Neural crest cell (in vitro differentiated cells): Measurements from ENCODE around the gene API5. TPM values are rescaled to one million over a fixed set of nuclear protein-coding genes. Genes with fewer than 3 reads are reported as not detected.

Source experiments
- DNase-seq: peaks from one replicate; pipeline ENCODE4 v3.0.0; 2021; ENCODE audit warnings: low read depth, mixed read lengths, low spot score
- H3K27ac Mint-ChIP-seq: one replicate; pipeline ENCODE4 v1.8.0; 2021; ENCODE audit warnings: mild to moderate bottlenecking, mixed read lengths; ENCODE audit not compliant: unreplicated experiment
- H3K27me3 Mint-ChIP-seq: 2 replicates; pipeline ENCODE4 v1.8.0; 2021; ENCODE audit warnings: low read depth, mild to moderate bottlenecking, mixed read lengths
- H3K36me3 Mint-ChIP-seq: 2 replicates; pipeline ENCODE4 v1.8.0; 2021; ENCODE audit warnings: low read depth, mild to moderate bottlenecking, mixed read lengths
- H3K4me1 Mint-ChIP-seq: 2 replicates; pipeline ENCODE4 v1.8.0; 2021; ENCODE audit warnings: mixed read lengths
- H3K4me3 Mint-ChIP-seq: one replicate; pipeline ENCODE4 v1.8.0; 2021; ENCODE audit warnings: mild to moderate bottlenecking, mixed read lengths
- H3K9me3 Mint-ChIP-seq: 2 replicates; pipeline ENCODE4 v1.8.0; 2021; ENCODE audit warnings: mixed read lengths
- total RNA-seq: library from RNA; stranded (reverse); gene quantifications from 2 replicates; pipeline ENCODE4 v1.2.1, GENCODE V29; 2021
- TF ChIP-seq, protein P1 (sequence below): fragments of 200-600 bp; sonication (generic); conservative IDR thresholded peaks from 2 replicates; pipeline ENCODE4 v1.5.0; 2021; ENCODE audit warnings: antibody characterized with exemption, mild to moderate bottlenecking

The API5 gene
- total RNA-seq, 1 donor from 2014 or later, result 166 TPM

DNA sequence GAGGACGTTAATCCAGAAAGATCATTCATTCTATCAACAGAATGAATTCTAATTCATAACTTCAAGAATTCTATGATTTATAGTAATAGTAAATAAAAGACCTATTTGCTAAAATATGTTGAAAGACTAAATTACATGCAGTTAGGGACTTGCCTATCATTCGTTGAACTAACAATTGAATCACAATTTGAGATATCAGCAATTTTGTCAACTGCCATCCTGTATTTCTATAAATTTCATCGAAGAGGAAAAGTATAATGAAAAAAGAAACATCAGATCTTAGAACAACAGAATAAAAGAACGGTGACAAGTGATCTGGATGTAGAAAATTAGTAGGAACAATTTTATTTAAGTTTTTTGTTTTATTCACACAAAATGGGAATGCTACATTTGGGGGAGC is 42.5 kb downstream of the API5 start:
- TF ChIP-seq, protein P1, sequence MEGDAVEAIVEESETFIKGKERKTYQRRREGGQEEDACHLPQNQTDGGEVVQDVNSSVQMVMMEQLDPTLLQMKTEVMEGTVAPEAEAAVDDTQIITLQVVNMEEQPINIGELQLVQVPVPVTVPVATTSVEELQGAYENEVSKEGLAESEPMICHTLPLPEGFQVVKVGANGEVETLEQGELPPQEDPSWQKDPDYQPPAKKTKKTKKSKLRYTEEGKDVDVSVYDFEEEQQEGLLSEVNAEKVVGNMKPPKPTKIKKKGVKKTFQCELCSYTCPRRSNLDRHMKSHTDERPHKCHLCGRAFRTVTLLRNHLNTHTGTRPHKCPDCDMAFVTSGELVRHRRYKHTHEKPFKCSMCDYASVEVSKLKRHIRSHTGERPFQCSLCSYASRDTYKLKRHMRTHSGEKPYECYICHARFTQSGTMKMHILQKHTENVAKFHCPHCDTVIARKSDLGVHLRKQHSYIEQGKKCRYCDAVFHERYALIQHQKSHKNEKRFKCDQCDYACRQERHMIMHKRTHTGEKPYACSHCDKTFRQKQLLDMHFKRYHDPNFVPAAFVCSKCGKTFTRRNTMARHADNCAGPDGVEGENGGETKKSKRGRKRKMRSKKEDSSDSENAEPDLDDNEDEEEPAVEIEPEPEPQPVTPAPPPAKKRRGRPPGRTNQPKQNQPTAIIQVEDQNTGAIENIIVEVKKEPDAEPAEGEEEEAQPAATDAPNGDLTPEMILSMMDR, result no peak
- Mint-ChIP-seq H3K9me3 (no peaks in the 10 kb centered on the region), H3K4me3 (peak overlapping the region; percentile 6), H3K27ac (no peak overlapping the region), H3K36me3 (peaks cover 4% of the 10 kb centered on the region), H3K4me1 (peaks cover 17% of the 10 kb centered on the region), H3K27me3 (no peaks in the 10 kb centered on the region)
- no peak for DNase-seq

DNA sequence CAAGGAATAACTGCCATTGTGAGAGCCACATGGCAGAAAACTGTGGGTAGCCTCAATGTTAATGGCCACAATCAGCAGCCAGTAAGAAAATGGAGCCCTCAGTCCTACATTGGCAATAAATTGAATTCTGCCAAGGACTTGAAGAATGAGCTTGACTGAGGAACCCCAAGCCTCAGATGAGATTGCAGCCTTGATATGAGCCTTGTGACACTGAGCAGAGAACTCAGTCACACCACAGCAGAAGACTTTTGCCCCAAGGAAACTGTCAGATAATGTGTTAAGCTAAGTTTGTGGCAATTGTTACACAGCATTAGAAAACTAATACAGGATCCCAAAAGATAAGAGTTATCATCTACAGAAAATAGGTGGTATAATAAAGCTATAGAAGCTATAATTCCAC is 44.5 kb downstream of the API5 start:
- peak overlapping the region; percentile 98 for H3K4me3 Mint-ChIP-seq
- H3K27ac Mint-ChIP-seq, result no peak overlapping the region
- no peak for DNase-seq
- H3K9me3 Mint-ChIP-seq, result no peaks in the 10 kb centered on the region
- H3K36me3 Mint-ChIP-seq, result peaks cover 4% of the 10 kb centered on the region
- H3K4me1 Mint-ChIP-seq, result peaks cover 32% of the 10 kb centered on the region
- H3K27me3 Mint-ChIP-seq, result no peaks in the 10 kb centered on the region
- TF ChIP-seq, protein P1, result no peak

DNA sequence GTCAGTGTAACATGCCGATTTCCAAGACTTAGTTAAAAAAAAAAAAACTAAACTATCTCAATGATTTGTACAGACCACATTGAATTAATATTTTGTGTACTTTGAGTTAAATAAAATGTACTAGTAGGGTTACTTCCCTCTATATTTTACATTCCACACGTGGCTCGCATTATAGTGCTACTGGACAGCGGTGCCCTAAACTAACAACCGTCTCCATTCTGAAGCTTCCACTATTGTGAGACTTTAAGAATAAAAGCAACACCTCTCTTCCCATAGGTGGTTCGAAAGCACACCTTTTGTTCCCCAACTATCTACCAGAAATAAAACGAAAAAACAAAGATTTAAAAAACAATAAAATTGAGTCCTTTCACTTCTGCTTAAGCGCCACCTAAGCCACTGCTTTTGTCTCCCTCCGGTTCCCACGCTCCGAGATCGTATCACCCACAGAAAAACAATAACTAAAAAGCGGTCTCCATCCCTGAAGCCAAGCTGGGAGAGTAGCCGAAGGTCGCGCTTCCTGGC is 46.5 kb downstream of the API5 start:
- H3K27me3 Mint-ChIP-seq, result no peaks in the 10 kb centered on the region
- no peak for DNase-seq
- peaks cover 29% of the 10 kb centered on the region for H3K4me1 Mint-ChIP-seq
- no peaks in the 10 kb centered on the region for H3K9me3 Mint-ChIP-seq
- no peaks in the 10 kb centered on the region for H3K36me3 Mint-ChIP-seq
- TF ChIP-seq, protein P1, result no peak
- H3K27ac Mint-ChIP-seq, result peak overlapping the region; percentile 97
- peak overlapping the region; percentile 98 for H3K4me3 Mint-ChIP-seq

DNA sequence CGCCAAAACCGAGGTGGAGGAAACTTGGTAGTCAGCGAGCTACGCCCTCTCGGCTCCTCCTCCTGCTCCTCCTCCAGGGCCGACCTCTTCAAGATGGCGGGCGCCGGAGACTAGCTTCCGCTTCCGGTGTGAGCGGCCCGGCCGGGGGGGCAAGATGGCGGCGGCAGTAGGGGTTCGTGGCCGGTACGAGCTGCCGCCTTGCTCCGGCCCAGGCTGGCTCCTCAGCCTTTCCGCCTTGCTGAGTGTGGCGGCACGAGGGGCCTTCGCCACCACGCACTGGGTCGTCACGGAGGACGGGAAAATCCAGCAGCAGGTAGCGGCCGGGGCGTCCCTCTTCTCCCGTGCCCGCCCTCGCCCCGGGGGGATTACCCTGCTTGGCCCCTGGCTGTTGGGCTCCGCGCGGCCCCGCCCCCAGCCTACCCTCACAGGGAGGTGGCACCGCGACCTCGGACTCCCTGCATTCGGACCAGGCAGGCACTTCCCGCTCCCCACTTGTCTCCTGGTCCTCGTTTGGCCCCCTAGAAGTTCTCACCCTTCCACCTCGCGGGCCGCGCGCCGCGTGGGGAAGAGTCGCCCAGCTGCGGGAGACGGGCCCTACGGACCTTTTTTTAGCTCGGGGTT is 47.1 kb downstream of the API5 start, which contains the start of gene TTC17:
TTC17 (plus strand) TSS at position 120 of the 621 bp plus-strand sequence; CDS start at position 155, 35 bp downstream.
- H3K9me3 Mint-ChIP-seq, result no peaks in the 10 kb centered on the region
- H3K27me3 Mint-ChIP-seq, result no peaks in the 10 kb centered on the region
- peak within 1 kb of the TSS; percentile 98 for H3K4me3 Mint-ChIP-seq
- no peaks in the 10 kb centered on the region for H3K36me3 Mint-ChIP-seq
- TF ChIP-seq, protein P1, result no peak
- peak within 1 kb of the TSS; percentile 97 for H3K27ac Mint-ChIP-seq
- H3K4me1 Mint-ChIP-seq, result peaks cover 29% of the 10 kb centered on the region
- DNase-seq, result peak; percentile 91

DNA sequence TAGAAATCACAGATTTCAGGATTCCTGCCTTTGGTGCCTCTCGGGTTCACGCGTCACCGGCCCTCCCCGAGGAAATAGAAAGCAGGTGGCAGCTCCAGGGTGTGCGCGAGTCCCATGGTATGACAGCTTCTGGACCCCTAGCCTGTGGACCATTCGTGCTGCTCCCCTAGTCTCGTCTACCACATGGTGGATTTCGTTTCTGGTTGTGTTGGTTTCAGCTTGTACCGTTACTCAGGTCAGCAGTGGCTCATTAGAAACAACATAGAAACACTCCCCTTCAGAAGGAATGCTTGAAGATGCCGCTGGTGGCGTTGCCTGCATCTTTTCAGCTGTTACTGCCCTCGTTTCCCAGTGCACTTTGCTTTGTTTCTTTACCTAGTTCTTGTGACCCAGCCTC is 47.6 kb downstream of the API5 start:
- TF ChIP-seq, protein P1, result no peak
- no peak for DNase-seq
- Mint-ChIP-seq H3K4me3 (peak overlapping the region; percentile 98), H3K36me3 (no peaks in the 10 kb centered on the region), H3K27ac (peak overlapping the region; percentile 96), H3K4me1 (peaks cover 29% of the 10 kb centered on the region), H3K27me3 (no peaks in the 10 kb centered on the region), H3K9me3 (no peaks in the 10 kb centered on the region)
